Astrocyte of the cerebellum (primary cell): ENCODE results near the gene MRPL50.

ENCODE experiments used
- DNase-seq: peaks from one replicate; pipeline ENCODE4 v3.0.0-alpha.2; 2011; ENCODE audit warnings: low read depth
- H3K4me3 ChIP-seq: 2 replicates; pipeline ENCODE4 v1.5.1; 2011; ENCODE audit warnings: mild to moderate bottlenecking, low read depth, low read length, moderate library complexity
- CTCF ChIP-seq: IDR thresholded peaks from 2 replicates; pipeline ENCODE4 v1.5.1; 2012; ENCODE audit warnings: low read length, low read depth, moderate library complexity, mild to moderate bottlenecking; ENCODE audit errors: missing control alignments
- in situ Hi-C: cut with HindIII; loops from 2 replicates; pipeline ENCODE4 v1.10.0; 2017; ENCODE audit warnings: low sequenced_read_pairs

Gene MRPL50

GRCh38 chr9:101440714-101441230 lies 42.4 kb upstream of the MRPL50 start:
- in situ Hi-C loops, result no loop called here
- DNase-seq, result no peak
- no peak for TF ChIP-seq CTCF
- H3K4me3 ChIP-seq, result no peak overlapping the region

GRCh38 chr9:101438523-101438922 lies 40.1 kb upstream of the MRPL50 start:
- no peak for DNase-seq
- TF ChIP-seq CTCF, result no peak
- no peak overlapping the region for H3K4me3 ChIP-seq
- in situ Hi-C loops, result no loop called here

GRCh38 chr9:101437806-101438232 lies 39.4 kb upstream of the MRPL50 start:
- H3K4me3 ChIP-seq, result no peak overlapping the region
- in situ Hi-C loops, result no loop called here
- TF ChIP-seq CTCF, result no peak
- DNase-seq, result no peak

GRCh38 chr9:101435601-101436079 lies 37.2 kb upstream of the MRPL50 start, which contains the start of gene ALDOB:
Gene ALDOB (minus strand): TSS chr9:101435774. CDS start chr9:101430887, 4,887 bp downstream.
- no peak for DNase-seq
- H3K4me3 ChIP-seq, result no peak within 1 kb of the TSS
- in situ Hi-C loops, result no loop called here
- TF ChIP-seq CTCF, result no peak

GRCh38 chr9:101434998-101435397 lies 36.6 kb upstream of the MRPL50 start:
- no peak overlapping the region for H3K4me3 ChIP-seq
- no peak for TF ChIP-seq CTCF
- no peak for DNase-seq
- in situ Hi-C loops, result no loop called here

GRCh38 chr9:101433229-101433628 lies 34.8 kb upstream of the MRPL50 start:
- no peak for DNase-seq
- TF ChIP-seq CTCF, result no peak
- H3K4me3 ChIP-seq, result no peak overlapping the region
- in situ Hi-C loops, result no loop called here

- no peak for DNase-seq
- in situ Hi-C loops, result no loop called here
Measured at GRCh38 chr9:101432740-101433139, 34.3 kb upstream of the MRPL50 start.

More at GRCh38 chr9:101432740-101433139, 34.3 kb upstream of the MRPL50 start:
- TF ChIP-seq CTCF, result no peak
- H3K4me3 ChIP-seq, result no peak overlapping the region
